ENCODE results near the gene BTBD9.

BTBD9 gene

GRCh38 chr6:38482466-38482865 lies 157.3 kb downstream of the BTBD9 start:
- no peak for DNase-seq (ENCODE audit: low read depth in 2 of 2)

- DNase-seq (ENCODE audit: low read depth in 2 of 2) = no peak
These were observed 157.9 kb downstream of the BTBD9 start for GRCh38 chr6:38481851-38482250.

DNA sequence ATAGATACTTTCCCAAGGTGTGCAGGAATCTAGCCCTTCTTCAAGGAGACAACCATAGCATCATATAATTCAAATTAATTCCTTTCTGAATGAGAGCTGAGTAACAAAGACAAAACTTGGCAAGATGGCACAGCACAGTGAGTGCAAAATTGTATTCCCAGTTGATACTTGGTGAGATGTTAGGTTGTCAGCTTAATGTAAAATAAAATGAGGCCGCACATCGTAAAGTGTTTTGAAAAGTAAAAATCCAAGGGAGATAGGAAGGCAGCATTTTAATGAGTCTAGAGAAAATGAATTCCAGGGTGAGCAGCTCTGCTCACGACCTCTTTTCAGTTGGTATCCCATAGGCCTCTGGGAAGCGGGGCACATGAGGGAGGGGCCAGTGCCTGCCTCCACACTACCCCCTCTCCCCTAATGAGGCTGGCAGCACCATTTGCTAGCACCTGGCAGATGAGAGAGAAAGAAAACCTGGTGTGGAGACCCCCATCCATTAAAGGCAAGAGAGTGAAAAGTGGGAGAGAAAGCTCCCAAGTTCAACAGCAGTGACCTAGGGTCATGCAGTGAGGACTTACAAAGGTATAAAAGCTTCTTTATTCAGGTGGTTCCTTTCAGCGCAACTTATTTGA lies 158.4 kb downstream of the BTBD9 start:
- no peak for DNase-seq (ENCODE audit: low read depth in 2 of 2)

DNA sequence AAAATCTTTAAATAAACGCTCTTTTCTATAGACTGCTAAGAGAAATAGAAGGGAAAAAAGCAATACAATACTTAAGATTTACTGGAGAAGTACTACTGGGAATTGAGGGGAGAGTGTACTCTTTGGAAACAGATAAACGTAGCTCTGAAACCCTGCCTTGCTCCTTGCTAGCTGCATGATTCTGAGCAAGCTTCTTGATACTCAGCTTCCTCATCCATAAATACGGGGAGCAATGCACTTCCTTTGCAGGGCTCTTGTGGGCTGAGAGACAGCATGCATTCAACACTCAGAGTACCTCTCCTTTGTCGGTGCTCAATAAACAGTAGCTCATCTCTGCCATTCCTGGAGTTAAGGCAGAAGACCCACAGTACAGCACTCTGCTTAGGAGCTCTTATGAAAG lies 159.7 kb downstream of the BTBD9 start:
- no peak for DNase-seq (ENCODE audit: low read depth in 2 of 2)

GRCh38 chr6:38479331-38479730 lies 160.4 kb downstream of the BTBD9 start:
- no peak for DNase-seq (ENCODE audit: low read depth in 2 of 2)

DNA sequence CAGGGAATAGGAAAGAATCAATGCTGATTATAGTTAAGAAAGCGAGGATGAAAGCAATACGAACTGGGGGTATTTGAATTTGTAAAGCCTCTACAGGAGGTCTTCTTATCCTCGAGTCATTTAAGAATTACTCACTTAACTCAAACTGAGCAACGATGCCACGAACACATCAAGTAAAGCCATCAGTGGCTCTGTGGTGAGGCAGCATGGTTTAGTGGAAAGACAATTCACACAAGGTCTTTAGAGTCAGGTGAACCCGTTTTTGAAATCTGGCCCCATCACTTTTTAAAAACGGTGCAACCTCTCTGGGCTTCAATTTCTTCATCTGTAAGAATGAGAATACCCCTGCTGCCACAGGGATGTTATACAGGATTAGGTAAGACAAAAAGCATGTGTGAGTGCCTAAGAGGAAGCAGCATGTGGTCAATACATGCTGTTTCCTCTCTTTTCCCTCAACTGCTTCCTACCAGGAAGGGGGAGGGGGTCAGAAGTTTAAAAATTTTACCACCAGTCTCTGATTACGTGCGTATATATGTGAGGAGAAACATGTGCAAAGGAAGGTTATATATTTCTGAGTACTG lies 162.0 kb downstream of the BTBD9 start:
- DNase-seq (ENCODE audit: low read depth in 2 of 2) = no peak

GRCh38 chr6:38476888-38477287 lies 162.8 kb downstream of the BTBD9 start:
- no peak for DNase-seq (ENCODE audit: low read depth in 2 of 2)

GRCh38 chr6:38476141-38476540 lies 163.6 kb downstream of the BTBD9 start:
- no peak for DNase-seq (ENCODE audit: low read depth in 2 of 2)

DNA sequence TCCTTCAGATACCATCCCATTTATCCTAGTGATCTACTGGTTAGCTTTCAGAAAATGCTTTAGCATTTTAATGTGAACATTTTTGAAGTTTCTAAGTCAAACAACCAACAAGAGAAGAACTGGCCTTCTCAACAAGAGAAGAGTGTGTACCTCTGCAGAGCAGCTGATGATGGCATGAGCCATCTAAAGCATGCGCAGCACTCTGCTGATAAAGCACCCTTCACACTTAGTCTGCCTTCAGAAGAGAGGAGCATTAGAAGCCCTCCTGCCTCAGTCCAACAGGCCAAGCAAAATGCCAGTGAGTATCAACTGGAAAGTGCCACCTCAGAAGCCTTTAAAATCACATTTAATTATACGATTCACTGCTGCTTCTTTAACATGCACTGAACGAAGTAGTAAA lies 169.2 kb downstream of the BTBD9 start:
- DNase-seq (ENCODE audit: low read depth in 2 of 2) = no peak

DNA sequence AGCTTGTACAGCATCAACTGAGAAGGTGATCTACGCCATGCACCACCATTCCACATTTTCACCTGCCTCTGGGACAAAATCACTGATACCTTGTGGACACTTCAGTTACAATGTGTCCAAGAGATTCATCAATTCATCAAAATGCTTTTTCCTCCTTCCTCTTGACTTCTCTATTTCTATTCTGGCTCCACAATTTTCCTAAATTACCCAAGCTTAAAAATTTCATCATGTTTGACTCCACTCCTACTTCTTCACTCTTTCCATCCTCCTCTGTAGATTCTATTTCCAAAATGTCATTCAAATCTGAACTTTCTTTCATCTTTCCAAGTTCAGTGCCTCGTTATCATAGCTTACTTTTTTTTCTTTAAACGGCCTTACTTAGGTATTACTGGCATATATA lies 172.2 kb downstream of the BTBD9 start:
- no peak for DNase-seq (ENCODE audit: low read depth in 2 of 2)

DNA sequence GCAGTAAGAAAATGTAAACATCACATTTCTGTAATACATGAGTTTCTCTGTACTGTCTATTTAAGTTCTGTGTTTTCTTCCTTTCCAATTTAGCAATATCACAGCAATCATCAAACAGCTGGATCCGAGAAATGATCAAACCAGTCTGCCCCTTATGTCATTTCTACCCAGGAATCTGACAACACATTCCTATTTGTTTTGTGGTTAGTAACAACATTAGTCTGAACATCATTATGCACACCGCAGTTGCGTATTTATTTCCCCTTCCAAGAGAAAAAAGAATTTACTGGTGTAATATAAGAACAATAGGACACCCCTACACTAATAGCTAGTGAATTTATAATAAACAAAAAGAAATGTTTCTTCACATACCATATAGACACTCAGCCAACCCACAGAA lies 179.5 kb downstream of the BTBD9 start:
- no peak for DNase-seq (ENCODE audit: low read depth in 2 of 2)

DNA sequence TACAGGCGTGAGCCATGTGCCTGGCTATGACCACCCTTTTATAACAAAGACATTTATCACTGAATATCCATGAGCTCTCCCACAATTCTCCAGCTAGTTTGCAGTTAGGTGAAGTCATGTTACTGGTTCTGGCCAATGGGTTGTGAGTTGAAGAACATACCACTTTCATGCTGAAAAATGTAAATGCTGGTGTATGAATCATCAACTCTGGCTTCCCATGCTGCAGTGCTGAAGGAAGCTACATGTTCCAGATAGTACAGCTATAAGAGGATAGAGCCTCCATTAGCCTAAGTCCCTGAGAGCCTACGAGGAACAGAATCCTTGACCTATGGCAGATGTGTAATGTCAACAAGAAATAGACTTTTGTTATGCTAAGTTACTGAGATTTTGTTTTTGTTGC lies 180.4 kb downstream of the BTBD9 start:
- DNase-seq (ENCODE audit: low read depth in 2 of 2) = no peak

DNA sequence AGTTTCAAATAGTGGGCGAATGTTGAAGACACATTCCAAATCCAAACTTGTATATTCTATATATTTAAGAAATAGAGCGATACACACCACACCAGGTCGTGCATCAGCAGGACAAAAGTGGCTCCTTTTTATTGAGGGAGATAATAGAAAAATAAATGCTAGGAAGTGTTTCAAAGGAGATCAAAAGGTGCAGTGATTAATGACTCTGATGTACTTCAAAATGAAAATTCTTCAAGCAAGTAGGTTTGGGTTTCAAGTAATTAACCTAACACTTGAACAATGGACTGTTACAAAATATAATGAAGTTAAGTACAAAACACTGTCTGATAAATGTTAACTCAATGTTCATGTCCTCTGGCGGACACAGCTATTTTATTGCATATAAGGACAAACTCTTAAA lies 185.9 kb downstream of the BTBD9 start:
- no peak for DNase-seq (ENCODE audit: low read depth in 2 of 2)

DNA sequence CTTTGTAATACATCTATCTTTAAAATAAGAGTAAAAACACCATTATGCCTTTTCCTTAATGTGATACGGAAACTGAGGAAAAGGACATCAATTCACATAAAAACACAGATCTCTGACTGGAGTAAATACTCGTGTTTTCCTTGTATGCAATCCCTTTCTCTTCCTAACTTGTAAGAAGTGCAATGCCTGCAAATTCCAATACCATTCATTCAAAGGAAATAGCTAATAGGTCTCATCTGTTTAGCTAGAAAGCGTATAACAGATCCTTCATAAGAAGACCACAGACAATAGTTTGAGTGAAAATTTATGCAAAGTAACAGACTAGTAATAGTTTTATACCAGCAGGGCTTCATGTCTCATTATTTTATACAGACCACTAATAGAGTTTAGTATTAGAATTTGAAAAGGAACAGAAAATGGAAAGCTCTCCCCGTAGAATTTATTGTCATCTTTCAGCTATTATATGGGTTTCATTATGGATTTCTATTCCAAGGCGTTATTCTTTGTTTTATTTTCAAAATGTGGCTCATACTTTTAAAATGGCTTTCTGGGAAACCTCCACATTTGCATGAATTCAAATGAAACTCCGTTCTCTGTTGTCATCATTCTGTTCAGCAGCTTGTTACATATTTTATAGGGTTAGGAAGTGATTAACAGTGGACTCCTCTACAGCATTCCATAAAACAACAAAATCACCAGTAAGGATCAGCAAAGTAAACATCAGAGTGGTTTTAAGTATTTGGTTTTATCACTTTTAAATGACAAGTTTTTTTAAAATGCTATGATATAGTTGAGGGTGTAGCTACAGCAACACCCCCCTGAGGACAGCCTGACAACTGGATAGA lies 186.7 kb downstream of the BTBD9 start:
- DNase-seq (ENCODE audit: low read depth in 2 of 2) = no peak

DNA sequence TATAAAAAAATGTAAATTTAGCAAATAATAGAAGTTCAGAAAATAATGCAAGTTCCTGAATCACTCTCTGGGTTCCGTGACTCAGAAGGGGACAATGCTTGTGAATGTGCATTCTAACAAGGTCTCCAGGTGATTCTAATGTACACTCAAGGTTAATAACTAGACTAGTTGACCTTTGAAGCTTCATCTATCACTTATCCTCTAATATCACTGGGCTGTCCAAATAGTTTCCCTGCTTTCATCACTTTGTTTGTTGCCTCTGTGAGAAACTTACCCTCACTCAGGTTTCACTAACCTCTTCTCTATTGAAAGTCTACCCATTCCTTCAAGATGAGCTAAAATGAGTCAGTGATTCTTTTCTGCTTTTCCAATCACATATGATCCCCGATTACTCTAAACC lies 189.0 kb downstream of the BTBD9 start:
- no peak for DNase-seq (ENCODE audit: low read depth in 2 of 2)

DNA sequence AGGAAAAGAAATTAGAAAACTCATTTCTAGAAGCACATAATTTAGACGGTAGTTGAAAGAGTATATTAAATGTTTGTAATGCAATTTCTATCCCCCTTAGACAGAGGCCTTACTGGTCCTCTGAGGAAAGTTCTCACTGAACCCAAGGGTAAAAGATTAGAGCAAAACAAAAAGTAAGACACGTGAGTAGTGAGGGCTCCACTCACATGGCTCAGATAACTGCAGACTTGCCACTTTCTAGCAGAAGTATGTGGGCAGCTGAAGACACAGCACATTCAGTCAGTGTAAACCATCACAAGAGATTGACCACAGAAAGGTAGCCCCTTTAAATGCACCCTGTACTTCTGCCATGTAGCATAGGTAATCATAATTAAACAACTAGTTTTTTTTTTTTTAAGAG lies 193.8 kb downstream of the BTBD9 start:
- no peak for DNase-seq (ENCODE audit: low read depth in 2 of 2)

DNA sequence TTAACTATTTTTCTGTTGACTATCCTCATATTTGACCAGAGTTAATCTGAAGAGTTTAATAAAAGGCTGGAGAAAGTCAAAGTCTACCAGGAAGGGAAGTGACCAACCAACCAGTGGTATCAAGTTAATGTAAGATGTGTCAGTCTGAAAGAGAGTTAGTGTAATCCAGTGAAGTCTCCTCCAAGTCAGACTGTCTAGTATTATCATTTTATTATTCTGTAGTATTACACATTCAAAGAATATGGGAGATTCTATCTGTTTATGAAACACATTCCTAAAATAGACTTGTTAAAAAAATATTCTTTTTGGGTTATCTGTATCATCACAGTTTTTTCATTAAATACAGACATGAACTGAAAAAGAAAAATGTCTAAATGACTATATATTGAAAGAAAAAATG lies 194.4 kb downstream of the BTBD9 start:
- no peak for DNase-seq (ENCODE audit: low read depth in 2 of 2)

DNA sequence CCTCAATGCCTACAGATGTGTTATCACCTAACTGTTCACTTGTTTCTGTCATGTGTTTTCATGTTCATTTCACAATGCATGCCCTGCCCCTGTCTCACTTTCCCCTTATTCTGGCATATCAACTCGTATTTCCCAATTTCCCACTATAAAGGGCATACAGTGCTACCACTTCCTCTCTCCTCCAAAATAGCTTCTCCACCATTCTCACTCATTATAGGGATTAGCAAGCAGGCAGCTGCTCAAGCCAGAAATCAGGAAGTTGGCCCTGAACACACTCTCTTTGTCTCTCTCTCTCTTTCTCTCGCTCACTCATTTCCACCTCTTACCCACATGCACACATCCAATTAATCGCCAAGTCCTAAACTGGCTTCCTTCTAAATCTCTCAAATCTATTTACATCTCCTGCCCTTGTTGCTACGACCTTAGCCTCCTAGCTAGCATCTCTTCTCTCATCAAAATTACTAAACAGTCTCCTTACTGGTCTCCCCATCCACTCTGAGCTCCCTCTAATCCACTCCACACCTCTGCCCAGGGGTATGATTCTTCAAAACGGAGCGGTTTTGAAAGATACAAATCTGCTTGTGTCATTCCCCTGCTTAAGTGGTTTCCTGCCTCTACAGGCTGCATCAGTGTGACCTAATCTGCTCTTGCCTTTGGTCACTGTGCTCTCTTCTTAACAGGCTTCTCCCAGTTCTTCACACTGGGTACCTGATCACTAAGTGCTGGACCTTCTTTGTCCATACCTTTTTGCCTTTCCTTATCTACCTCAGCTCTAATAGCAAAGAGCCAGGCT lies 196.2 kb downstream of the BTBD9 start:
- DNase-seq (ENCODE audit: low read depth in 2 of 2) = no peak

DNA sequence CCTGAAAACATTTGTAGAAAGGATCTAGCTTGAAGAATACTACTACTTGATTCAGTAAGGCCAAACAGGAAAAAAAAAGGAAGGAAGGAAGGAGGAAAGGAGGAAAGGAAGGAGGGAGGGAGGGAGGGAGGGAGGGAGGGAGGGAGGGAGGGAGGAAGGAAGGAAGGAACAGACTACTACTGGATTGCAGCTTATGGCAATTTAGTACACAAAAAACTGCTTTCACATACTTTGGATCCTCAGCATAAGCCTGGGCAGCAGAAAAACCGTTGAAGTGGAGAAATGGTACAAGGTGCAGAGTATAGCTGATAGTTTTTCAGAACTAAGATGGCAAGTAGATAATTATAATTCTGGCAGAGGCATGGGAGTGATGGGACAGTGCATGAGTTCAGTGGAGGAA lies 201.6 kb downstream of the BTBD9 start:
- DNase-seq (ENCODE audit: low read depth in 2 of 2) = no peak

- DNase-seq (ENCODE audit: low read depth in 2 of 2) = no peak
These were observed 202.8 kb downstream of the BTBD9 start for GRCh38 chr6:38436726-38437465.

- no peak for DNase-seq (ENCODE audit: low read depth in 2 of 2)
These were observed 204.4 kb downstream of the BTBD9 start for GRCh38 chr6:38435330-38435729.

- no peak for DNase-seq (ENCODE audit: low read depth in 2 of 2)
These were observed 205.7 kb downstream of the BTBD9 start for GRCh38 chr6:38434051-38434450.

All from stimulated activated CD4-positive, alpha-beta T cell treated with anti-CD3 and anti-CD28 coated beads, Interleukin-12 subunit alpha, Interleukin-12 subunit beta, amount 100 ng/mL, for 24 hours (primary cell).